Naive B cell (primary cell): ENCODE data around the gene TNFAIP1. TPM values are rescaled to one million over a fixed set of nuclear protein-coding genes. Genes with fewer than 3 reads are reported as not detected.
A peak's percentile ranks its signal among the peaks of the same experiment; 100 is the strongest.
"Not testable (repeated sequence)": the region's sequence is repeated elsewhere in the genome, so short reads cannot be mapped to it uniquely, and the experiment has no call there.

Source experiments
- ATAC-seq, 2 donors: fragments of 150-1000 bp; cut with Tn5 transposase; 2 replicates each; pipeline ENCODE4 v1.10.0; 2021; ENCODE audit warnings: low read depth in 2 of 2, mild to moderate bottlenecking in 2 of 2, moderate library complexity in 2 of 2
- DNase-seq: peaks from one replicate; pipeline ENCODE4 v3.0.0; 2022
- H3K27ac Mint-ChIP-seq, 6 donors: one replicate each; pipeline ENCODE4 v1.8.0; 2020 to 2022; ENCODE audit warnings: mild to moderate bottlenecking in 6 of 6, mixed read lengths in 6 of 6, moderate library complexity in 5 of 6, inconsistent platforms in 2 of 6
- H3K27me3 Mint-ChIP-seq, 3 donors: one replicate each; pipeline ENCODE4 v1.8.0; 2021 to 2022; ENCODE audit warnings: mixed read lengths in 3 of 3, mild to moderate bottlenecking in 1 of 3
- H3K36me3 Mint-ChIP-seq, 2 donors: one replicate each; pipeline ENCODE4 v1.8.0; 2020 to 2022; ENCODE audit warnings: mixed read lengths in 2 of 2, inconsistent platforms in 1 of 2, mild to moderate bottlenecking in 1 of 2
- H3K4me1 Mint-ChIP-seq, 3 donors: one replicate each; pipeline ENCODE4 v1.8.0; 2020 to 2022; ENCODE audit warnings: mixed read lengths in 3 of 3, inconsistent platforms in 1 of 3, mild to moderate bottlenecking in 1 of 3, moderate library complexity in 1 of 3
- H3K4me3 Mint-ChIP-seq, 8 donors: one replicate each; pipeline ENCODE4 v1.8.0; 2020 to 2022; ENCODE audit warnings: mild to moderate bottlenecking in 8 of 8, mixed read lengths in 8 of 8, moderate library complexity in 8 of 8, inconsistent platforms in 2 of 8
- H3K9me3 Mint-ChIP-seq, 7 donors: one replicate each; pipeline ENCODE4 v1.8.0; 2020 to 2022; ENCODE audit warnings: mixed read lengths in 7 of 7, mild to moderate bottlenecking in 5 of 7, inconsistent platforms in 2 of 7, moderate library complexity in 1 of 7
- polyA plus RNA-seq, 6 donors: library from polyadenylated mRNA; unstranded; fragments of 300-500 nt; fragmentation: Illumina TruSeq; gene quantifications; one replicate each; pipeline ENCODE4 v1.2.3, GENCODE V29; 2021; ENCODE audit warnings: low read depth in 6 of 6

The TNFAIP1 gene
- polyA plus RNA-seq, 6 donors from 2014 or later, result 4.0 to 11.5 (median 9.4) TPM

GRCh38 chr17:28328325-28328724 is 7.2 kb upstream of the TNFAIP1 start:
- Mint-ChIP-seq H3K27me3 (no peaks in the 10 kb centered on the region), H3K36me3 (no peaks in the 10 kb centered on the region), H3K9me3 (no peaks in the 10 kb centered on the region), H3K4me3 (no peak overlapping the region), H3K4me1 (peaks cover 0 to 5% (median 4%) of the 10 kb centered on the region in 3 donors), H3K27ac (no peak overlapping the region)
- ATAC-seq (no peak), DNase-seq (no peak)

DNA sequence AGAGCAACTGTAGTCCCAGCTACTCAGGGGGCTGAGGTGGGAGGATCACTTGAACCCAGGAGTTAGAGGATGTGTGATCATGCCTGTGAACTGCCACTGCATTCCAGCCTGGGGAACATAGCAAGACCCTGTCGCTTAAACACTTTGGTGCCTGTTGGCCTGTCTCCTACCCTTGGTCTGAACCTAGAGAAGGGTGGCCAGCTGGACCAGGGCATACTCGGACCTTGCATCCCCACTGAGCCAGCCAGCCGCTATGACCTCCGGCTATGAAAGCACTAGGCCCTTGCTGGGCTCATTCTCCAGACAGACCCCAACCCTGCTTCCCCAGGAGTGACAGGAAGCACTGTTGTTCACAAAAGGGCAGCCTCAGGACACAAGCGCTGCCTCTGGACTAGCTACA is 4.9 kb upstream of the TNFAIP1 start:
- H3K4me3 Mint-ChIP-seq, result peak overlapping the region in 1 of 8 donors; percentile 33
- ATAC-seq (no peak), DNase-seq (no peak)
- peaks cover 16 to 28% (median 21%) of the 10 kb centered on the region in 3 donors for H3K4me1 Mint-ChIP-seq
- no peaks in the 10 kb centered on the region for H3K36me3 Mint-ChIP-seq
- no peaks in the 10 kb centered on the region for H3K27me3 Mint-ChIP-seq
- H3K9me3 Mint-ChIP-seq, result no peaks in the 10 kb centered on the region
- H3K27ac Mint-ChIP-seq, result peak overlapping the region in 2 of 6 donors; percentile 67

DNA sequence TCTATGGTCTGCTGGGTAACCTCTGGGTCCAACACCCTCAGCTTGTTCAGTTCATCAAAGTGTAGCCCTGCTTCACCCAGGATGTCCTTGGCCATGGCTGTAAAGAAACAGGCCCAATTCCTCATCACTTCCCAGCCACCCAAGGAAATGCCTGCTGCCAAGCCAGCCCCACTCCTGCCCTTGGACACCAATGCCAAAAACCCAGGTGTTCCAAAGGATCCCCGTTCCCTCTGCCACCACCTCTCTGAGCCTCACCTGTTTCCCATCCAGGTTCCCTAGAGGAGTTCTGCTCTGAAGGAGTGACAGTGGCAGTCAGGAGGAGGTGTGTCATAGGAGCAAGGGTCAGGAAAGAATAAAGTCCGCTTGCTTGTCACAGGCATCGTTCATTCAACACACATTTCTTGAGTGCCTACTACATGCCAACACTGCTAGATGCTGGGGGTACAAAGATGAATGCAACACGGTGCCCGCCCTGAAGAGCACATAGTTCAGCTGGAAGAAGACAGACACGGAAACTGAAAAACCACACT is 3.6 kb upstream of the TNFAIP1 start:
- H3K4me1 Mint-ChIP-seq, result peaks cover 24 to 37% (median 33%) of the 10 kb centered on the region in 3 donors
- no peaks in the 10 kb centered on the region for H3K27me3 Mint-ChIP-seq
- peak overlapping the region in 5 of 8 donors; percentile 3 to 60 (median 37) for H3K4me3 Mint-ChIP-seq
- ATAC-seq (no peak), DNase-seq (no peak)
- peak overlapping the region in 2 of 6 donors; percentile 11 to 33 for H3K27ac Mint-ChIP-seq
- no peaks in the 10 kb centered on the region for H3K9me3 Mint-ChIP-seq
- no peaks in the 10 kb centered on the region for H3K36me3 Mint-ChIP-seq

DNA sequence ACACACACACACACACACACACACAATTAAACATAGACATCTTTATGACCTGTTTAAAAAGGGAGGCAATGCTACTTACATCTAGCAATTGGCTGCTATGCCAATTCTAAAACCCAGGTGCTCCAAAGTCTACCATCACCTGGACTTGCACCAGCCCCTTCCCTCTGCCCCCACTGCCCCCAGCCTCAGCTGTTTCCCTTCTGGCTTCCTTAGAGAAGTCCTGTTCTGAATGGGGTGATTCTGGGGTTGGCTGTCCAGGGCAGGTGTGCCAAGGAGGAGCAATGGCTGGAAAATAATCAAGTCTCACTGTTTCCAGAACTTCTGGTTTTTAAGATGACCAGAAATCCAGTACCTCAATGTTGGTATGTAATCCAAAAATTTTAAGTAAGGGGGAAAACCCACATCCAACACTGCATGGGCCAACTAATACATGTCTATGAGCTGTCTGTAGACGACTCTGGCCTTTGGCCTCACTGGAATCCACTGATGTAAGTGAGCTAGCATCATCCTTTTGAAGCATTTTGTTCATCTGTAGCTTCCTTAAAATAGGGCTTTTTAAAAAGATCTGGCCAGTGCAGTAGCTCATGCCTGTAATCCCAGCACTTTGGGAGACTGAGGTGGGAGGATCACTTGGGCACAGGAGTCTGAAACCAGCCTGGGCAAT is 2.3 kb upstream of the TNFAIP1 start:
- DNase-seq, result no peak
- peaks cover 34 to 49% (median 46%) of the 10 kb centered on the region in 3 donors for H3K4me1 Mint-ChIP-seq

GRCh38 chr17:28334171-28334570 is 1.4 kb upstream of the TNFAIP1 start:
- no peak for DNase-seq
- Mint-ChIP-seq H3K4me3 (peak overlapping the region; percentile 85 to 99 (median 98)), H3K36me3 (no peaks in the 10 kb centered on the region), H3K9me3 (no peaks in the 10 kb centered on the region), H3K27me3 (no peaks in the 10 kb centered on the region), H3K4me1 (peaks cover 38 to 52% (median 51%) of the 10 kb centered on the region in 3 donors), H3K27ac (peak overlapping the region; percentile 87 to 98 (median 96))
- no peak for ATAC-seq

More for the DNA sequence above, 2.3 kb upstream of the TNFAIP1 start:
- H3K4me3 Mint-ChIP-seq, result peak overlapping the region in 7 of 8 donors; percentile 47 to 98 (median 92)
- ATAC-seq, result no peak
- H3K27me3 Mint-ChIP-seq, result no peaks in the 10 kb centered on the region
- H3K36me3 Mint-ChIP-seq, result no peaks in the 10 kb centered on the region
- no peaks in the 10 kb centered on the region for H3K9me3 Mint-ChIP-seq
- peak overlapping the region in 4 of 6 donors; percentile 35 to 98 (median 92) for H3K27ac Mint-ChIP-seq

DNA sequence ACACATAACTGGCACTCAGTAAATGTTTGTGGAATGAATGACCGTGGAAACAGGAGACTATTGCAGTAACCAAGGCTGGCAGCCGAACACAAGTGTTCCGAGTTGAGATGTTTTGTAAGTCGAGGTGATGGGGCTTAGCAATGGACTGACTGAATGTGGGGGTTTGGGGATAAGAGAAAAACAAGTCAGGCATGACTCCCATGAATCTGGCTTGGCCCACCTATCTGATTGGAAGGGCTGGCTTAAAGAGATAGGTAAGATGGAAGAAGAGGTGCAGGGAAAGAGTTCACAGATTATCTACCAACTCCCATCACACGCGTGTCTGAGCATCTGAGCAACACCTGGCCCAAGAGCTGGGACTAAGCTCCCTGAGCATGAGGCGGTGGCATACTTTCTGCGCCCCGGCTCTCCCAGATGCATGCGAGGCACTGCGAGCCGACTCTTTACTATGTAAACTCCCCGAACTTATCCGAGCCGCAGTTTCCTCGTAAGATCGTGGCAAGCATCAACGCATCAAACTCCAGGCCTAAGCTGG is 828 bp upstream of the TNFAIP1 start:
- DNase-seq (no peak), ATAC-seq (peak in 1 of 2 donors; percentile 3)
- no peaks in the 10 kb centered on the region for H3K9me3 Mint-ChIP-seq
- H3K4me3 Mint-ChIP-seq, result peak overlapping the region; percentile 85 to 99 (median 98)
- H3K27ac Mint-ChIP-seq, result peak overlapping the region; percentile 87 to 98 (median 96)
- no peaks in the 10 kb centered on the region for H3K36me3 Mint-ChIP-seq
- H3K27me3 Mint-ChIP-seq, result no peaks in the 10 kb centered on the region
- H3K4me1 Mint-ChIP-seq, result peaks cover 38 to 56% (median 51%) of the 10 kb centered on the region in 3 donors

DNA sequence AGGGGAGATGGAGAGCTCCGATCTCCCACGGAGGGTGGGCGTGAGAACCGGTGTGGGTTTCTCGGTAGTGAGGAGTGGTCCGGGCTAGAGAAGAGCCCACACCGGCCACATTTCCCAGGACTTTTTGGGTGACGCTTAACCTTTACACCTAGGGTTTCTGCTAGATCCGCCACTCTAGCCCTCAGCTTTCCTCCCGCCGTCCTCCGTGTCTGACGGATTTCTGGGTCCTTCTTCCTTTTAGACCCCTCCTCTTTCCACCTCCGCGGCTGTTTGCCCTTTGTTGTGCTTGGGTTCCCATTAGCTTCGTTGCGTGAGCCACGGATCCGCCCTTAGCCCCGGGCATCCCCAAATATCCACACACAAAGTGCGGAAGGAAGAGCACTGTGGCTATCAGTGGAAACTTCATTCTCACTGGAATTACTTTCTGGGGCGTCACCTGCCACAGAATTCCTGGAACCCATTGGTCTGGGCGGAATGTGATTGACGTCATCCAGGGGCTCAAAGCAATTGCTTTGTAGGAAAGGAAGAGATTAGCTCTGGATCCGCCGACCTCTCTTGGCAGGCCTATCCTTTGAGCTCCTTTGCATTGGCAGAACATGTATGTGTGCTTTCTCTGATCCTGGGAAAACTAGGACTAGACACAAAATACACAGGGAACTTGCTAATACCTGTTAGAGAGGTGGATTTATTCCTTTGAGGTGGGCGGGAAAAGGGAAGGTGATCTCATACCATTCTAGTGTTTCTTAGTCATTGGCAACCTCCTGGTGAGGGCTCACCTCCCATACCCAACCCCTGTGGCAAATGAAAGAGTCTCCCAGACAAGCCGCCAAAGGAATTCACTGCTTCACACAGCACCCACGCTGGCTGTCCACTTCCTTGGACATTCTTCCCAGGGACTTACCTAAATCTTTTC is 654 bp downstream of the TNFAIP1 start:
- DNase-seq (no peak), ATAC-seq (no peak)
- Mint-ChIP-seq H3K27ac (peak overlapping the region in 5 of 6 donors; percentile 60 to 98 (median 95)), H3K4me3 (peak overlapping the region; percentile 85 to 99 (median 98)), H3K27me3 (no peaks in the 10 kb centered on the region), H3K36me3 (no peaks in the 10 kb centered on the region), H3K9me3 (no peaks in the 10 kb centered on the region), H3K4me1 (peaks cover 38 to 56% (median 51%) of the 10 kb centered on the region in 3 donors)

DNA sequence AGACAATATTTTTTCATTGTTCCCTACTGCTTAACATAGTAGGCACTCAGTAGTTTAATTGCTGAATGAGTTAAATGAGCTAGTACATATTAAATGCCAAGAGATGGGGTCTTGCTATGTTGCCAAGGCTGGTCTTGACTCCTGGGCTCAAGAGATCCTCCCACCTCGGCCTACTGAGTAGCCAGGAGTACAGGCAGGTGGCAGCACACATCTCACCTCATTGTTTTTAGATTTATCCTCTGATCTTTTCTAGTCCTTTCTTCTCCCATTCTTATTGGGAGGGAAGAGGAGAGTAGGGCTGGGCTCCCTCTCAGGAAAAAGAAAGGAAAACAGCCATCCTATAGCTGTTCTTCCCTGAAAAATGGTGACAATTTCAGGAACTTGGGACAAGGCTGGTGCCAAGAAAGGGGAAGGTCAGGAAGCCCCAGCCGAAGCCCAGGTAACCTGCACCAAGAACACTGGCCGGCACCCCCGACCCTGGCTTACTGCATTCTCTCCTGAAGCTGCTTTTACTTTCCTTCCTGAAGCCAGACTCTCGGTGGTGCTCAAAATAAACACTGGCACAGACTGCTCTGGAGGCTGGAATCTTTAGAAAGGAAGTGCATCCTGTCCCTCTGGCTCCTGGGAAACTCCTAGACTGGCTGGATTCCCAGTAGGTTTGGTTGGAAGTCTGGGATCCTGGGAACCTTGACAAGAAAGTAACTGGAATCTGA is 2.7 kb downstream of the TNFAIP1 start:
- Mint-ChIP-seq H3K36me3 (no peaks in the 10 kb centered on the region), H3K4me1 (peaks cover 34 to 52% (median 51%) of the 10 kb centered on the region in 3 donors), H3K27ac (peak overlapping the region in 1 of 6 donors; percentile 29), H3K9me3 (no peaks in the 10 kb centered on the region), H3K4me3 (peak overlapping the region in 2 of 8 donors; percentile 92 to 96), H3K27me3 (no peaks in the 10 kb centered on the region)
- ATAC-seq (no peak), DNase-seq (no peak)

DNA sequence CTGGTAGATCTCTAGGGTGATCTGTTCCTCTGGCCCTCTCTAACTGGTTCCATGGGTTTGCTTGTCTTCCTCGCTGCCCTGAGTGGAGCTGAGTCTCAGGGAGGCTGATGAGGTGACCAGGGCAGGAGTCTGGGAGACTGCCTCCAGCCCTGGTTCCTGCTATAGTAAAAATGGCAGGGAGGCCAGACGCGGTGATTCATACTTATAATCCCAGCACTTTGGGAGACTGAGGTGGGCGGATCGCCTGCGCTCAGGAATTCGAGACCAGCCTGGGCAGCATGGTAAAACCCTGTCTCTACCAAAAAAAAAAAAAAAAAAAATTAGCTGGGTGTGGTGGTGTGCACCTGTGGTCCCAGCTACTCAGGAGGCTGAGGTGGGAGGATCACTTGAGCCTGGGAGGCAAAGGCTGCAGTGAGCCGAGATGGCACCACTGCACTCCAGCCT is 3.2 kb downstream of the TNFAIP1 start:
- H3K4me1 Mint-ChIP-seq, result peaks cover 34 to 49% (median 46%) of the 10 kb centered on the region in 3 donors

GRCh38 chr17:28339431-28339830 is 3.9 kb downstream of the TNFAIP1 start:
- ATAC-seq, result no peak
- peak overlapping the region in 2 of 8 donors; percentile 18 to 20 for H3K4me3 Mint-ChIP-seq

More for the DNA sequence above, 3.2 kb downstream of the TNFAIP1 start:
- DNase-seq, H3K36me3 Mint-ChIP-seq, H3K27me3 Mint-ChIP-seq, H3K9me3 Mint-ChIP-seq, ATAC-seq: not testable (repeated sequence)
- peak overlapping the region in 2 of 6 donors; percentile 29 to 44 for H3K27ac Mint-ChIP-seq
- H3K4me3 Mint-ChIP-seq, result peak overlapping the region in 1 of 8 donors; percentile 92

GRCh38 chr17:28340374-28340773 is 4.8 kb downstream of the TNFAIP1 start:
- DNase-seq (no peak), ATAC-seq (no peak)
- Mint-ChIP-seq H3K4me3 (no peak overlapping the region), H3K36me3 (no peaks in the 10 kb centered on the region), H3K4me1 (peaks cover 22 to 33% (median 30%) of the 10 kb centered on the region in 3 donors), H3K27ac (no peak overlapping the region), H3K9me3 (no peaks in the 10 kb centered on the region), H3K27me3 (no peaks in the 10 kb centered on the region)

More at GRCh38 chr17:28339431-28339830, 3.9 kb downstream of the TNFAIP1 start:
- H3K27me3 Mint-ChIP-seq, result no peaks in the 10 kb centered on the region
- H3K4me1 Mint-ChIP-seq, result peaks cover 28 to 42% (median 40%) of the 10 kb centered on the region in 3 donors
- DNase-seq, result no peak
- no peaks in the 10 kb centered on the region for H3K36me3 Mint-ChIP-seq
- no peaks in the 10 kb centered on the region for H3K9me3 Mint-ChIP-seq
- H3K27ac Mint-ChIP-seq, result no peak overlapping the region

- no peak for DNase-seq
- Mint-ChIP-seq H3K27ac (peak overlapping the region in 1 of 6 donors; percentile 47), H3K4me3 (no peak overlapping the region), H3K36me3 (no peaks in the 10 kb centered on the region), H3K27me3 (no peaks in the 10 kb centered on the region), H3K4me1 (peaks cover 16 to 22% (median 22%) of the 10 kb centered on the region in 3 donors), H3K9me3 (no peaks in the 10 kb centered on the region)
- no peak for ATAC-seq
Measured at GRCh38 chr17:28341516-28341915, 6.0 kb downstream of the TNFAIP1 start.
